Ishikawa (cell line): ENCODE measurements around the gene EHF.
A peak's percentile ranks its signal among the peaks of the same experiment; 100 is the strongest.

ENCODE experiments used
- CEBPB ChIP-seq: IDR thresholded peaks from 2 replicates; pipeline ENCODE4 v1.6.1; 2012
- CREB1 ChIP-seq: IDR thresholded peaks from 2 replicates; pipeline ENCODE4 v1.6.1; 2012; ENCODE audit warnings: low read depth
- EGR1 ChIP-seq: IDR thresholded peaks from 2 replicates; pipeline ENCODE4 v1.6.1; 2012
- EP300 ChIP-seq: IDR thresholded peaks from 2 replicates; pipeline ENCODE4 v1.6.1; 2012; ENCODE audit warnings: borderline replicate concordance
- FOXM1 ChIP-seq: IDR thresholded peaks from 2 replicates; pipeline ENCODE4 v1.6.1; 2012; ENCODE audit warnings: low read depth, borderline replicate concordance
- MAX ChIP-seq: IDR thresholded peaks from 2 replicates; pipeline ENCODE4 v1.6.1; 2012
- NFIC ChIP-seq: IDR thresholded peaks from 2 replicates; pipeline ENCODE4 v1.6.1; 2012
- RAD21 ChIP-seq: IDR thresholded peaks from 2 replicates; pipeline ENCODE4 v1.6.1; 2012; ENCODE audit warnings: low read depth
- REST ChIP-seq: IDR thresholded peaks from 2 replicates; pipeline ENCODE4 v1.6.1; 2012; ENCODE audit warnings: low read depth, mild to moderate bottlenecking
- TAF1 ChIP-seq: IDR thresholded peaks from 2 replicates; pipeline ENCODE4 v1.6.1; 2012; ENCODE audit warnings: low read depth, mild to moderate bottlenecking
- TCF12 ChIP-seq: IDR thresholded peaks from 2 replicates; pipeline ENCODE4 v1.6.1; 2012; ENCODE audit warnings: low read depth
- TEAD4 ChIP-seq: IDR thresholded peaks from 2 replicates; pipeline ENCODE4 v1.6.1; 2012
- YY1 ChIP-seq: IDR thresholded peaks from 2 replicates; pipeline ENCODE4 v1.6.1; 2012; ENCODE audit warnings: low read depth
- ZBTB7A ChIP-seq: IDR thresholded peaks from 2 replicates; pipeline ENCODE4 v1.6.1; 2012; ENCODE audit warnings: low read depth
- TF ChIP-seq, protein P1 (sequence below): IDR thresholded peaks from 2 replicates; pipeline ENCODE4 v1.6.1; 2012

Gene EHF

GRCh38 chr11:34640050-34640923 lies 19.4 kb downstream of the EHF start:
- TF ChIP-seq NFIC (no peak), REST (no peak), TAF1 (no peak)

DNA sequence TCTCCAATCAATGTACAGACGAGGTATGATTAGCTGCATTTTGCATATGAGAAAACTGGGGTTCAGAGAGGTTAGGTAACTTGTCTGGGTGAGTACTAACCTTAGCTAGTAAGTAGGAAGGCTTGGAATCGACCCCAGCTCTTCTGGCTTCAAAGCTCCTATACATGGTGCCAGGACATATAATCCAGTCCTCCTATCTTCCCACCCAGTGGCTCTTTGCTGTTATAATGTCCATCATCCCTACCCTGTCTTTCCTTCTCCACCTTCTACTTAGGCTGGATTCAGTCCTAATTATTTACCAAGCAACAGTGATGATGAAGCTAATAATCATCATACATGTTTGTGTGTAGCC lies 20.0 kb downstream of the EHF start:
- TF ChIP-seq EP300 (no peak), MAX (no peak), TEAD4 (no peak), NFIC (no peak), ZBTB7A (no peak), CREB1 (no peak), CEBPB (no peak), FOXM1 (no peak), YY1 (no peak)
- TF ChIP-seq, protein P1, sequence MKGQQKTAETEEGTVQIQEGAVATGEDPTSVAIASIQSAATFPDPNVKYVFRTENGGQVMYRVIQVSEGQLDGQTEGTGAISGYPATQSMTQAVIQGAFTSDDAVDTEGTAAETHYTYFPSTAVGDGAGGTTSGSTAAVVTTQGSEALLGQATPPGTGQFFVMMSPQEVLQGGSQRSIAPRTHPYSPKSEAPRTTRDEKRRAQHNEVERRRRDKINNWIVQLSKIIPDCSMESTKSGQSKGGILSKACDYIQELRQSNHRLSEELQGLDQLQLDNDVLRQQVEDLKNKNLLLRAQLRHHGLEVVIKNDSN: no peak

DNA sequence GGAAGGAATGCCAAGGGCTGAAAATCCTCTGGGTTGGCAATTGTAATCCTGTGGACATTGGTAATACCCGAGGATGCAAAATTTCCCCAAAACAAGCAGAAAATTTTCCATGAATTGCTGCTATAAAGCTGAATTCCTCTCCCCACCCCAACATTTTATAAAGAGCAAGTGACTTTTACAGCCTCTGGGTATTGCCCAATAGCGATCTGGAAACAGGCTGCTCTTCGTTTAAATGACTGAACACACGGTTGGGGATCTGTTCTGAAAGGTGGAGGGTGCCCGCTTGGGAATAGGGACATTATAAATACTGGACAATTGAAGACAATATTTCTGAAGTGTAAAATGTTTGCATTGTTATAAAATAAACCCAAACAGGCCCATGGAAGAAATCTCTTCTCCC lies 20.6 kb downstream of the EHF start:
- TF ChIP-seq CEBPB (peak; percentile 95), EP300 (no peak)

GRCh38 chr11:34642001-34642554 lies 21.2 kb downstream of the EHF start:
- TF ChIP-seq CEBPB (no peak; the same call in 1 of the 2 replicates), NFIC (peak; percentile 73), TCF12 (peak; percentile 47), EP300 (peak; percentile 19; the same call in 1 of the 2 replicates)

DNA sequence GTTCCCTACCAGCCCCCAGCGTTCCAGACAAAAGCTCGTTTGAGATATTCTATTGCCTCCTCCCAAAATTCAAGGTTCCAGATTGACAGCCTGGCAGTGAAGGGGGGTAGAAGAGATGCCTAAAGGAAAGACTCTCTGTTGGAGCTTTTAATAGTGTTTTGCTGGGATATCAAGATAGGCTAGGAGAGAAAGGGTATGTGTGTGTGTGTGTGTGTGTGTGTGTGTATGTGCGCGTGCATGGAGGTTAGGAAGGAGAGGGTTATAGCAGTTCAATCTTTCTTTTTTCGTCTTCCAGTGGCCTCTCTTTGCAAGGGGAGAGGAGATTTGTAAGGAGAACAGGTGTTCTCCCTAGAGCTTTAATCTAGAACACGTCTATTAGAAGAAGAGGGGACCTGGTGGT lies 22.0 kb downstream of the EHF start:
- TF ChIP-seq FOXM1: no peak
- no peak for TF ChIP-seq ZBTB7A
- no peak for TF ChIP-seq TEAD4
- no peak for TF ChIP-seq NFIC
- TF ChIP-seq CREB1: no peak
- TF ChIP-seq, protein P1: no peak
- TF ChIP-seq REST: no peak
- no peak for TF ChIP-seq CEBPB
- no peak for TF ChIP-seq EGR1
- no peak for TF ChIP-seq MAX
- no peak for TF ChIP-seq EP300
- no peak for TF ChIP-seq YY1
- TF ChIP-seq RAD21: no peak
- TF ChIP-seq TCF12: no peak

DNA sequence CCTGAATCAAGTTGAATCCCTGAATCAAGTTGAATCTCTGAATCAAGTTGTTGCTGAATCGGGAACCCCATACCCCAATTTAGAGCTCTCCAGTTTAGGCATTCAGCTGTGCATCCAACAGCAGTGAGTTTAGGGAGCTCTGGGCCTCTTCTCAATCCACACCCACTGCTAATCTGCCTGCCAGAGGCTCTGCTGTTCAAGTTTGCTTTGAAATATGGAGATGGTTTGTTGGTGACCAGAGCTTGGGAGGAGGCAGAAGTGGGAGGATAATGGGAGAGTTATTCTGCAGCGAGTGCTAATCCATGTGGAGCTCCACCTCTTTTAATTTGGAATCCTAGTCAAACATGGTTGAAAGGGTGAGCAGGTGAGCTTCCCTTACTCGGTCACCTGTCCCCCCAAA lies 22.4 kb downstream of the EHF start:
- TF ChIP-seq NFIC: no peak
- no peak for TF ChIP-seq EP300
- no peak for TF ChIP-seq CEBPB
- TF ChIP-seq EGR1: no peak
- no peak for TF ChIP-seq MAX
- TF ChIP-seq TEAD4: no peak
- no peak for TF ChIP-seq CREB1

- no peak for TF ChIP-seq MAX
- no peak for TF ChIP-seq YY1
Observed at GRCh38 chr11:34643846-34644245, 23.0 kb downstream of the EHF start.
